Activated CD8-positive, alpha-beta T cell treated with anti-CD3 and anti-CD28 coated beads for 36 hours (primary cell): ENCODE data around the gene TAF5. TPM values are rescaled to one million over a fixed set of nuclear protein-coding genes. Genes with fewer than 3 reads are reported as not detected.

Experiments used
- ATAC-seq: fragments of 200-7000 bp; cut with Tn5 transposase; one replicate; pipeline ENCODE4 v1.10.0; 2021; ENCODE audit warnings: mild to moderate bottlenecking, moderate library complexity
- CTCF ChIA-PET: fragments of 350-600 bp; sonication (Branson Sonifier 250); formaldehyde crosslinking; loops from one replicate; lab custom pipeline; 2021; ENCODE audit warnings: antibody characterized with exemption; lab: Charles Lee
- POLR2A ChIA-PET: fragments of 350-600 bp; sonication (Branson Sonifier 250); formaldehyde crosslinking; loops from one replicate; lab custom pipeline; 2021; ENCODE audit warnings: antibody characterized with exemption; lab: Charles Lee
- DNase-seq: peaks from one replicate; pipeline ENCODE4 v3.0.0-alpha.2; 2020
- H3K27ac Mint-ChIP-seq: one replicate; pipeline ENCODE4 v1.8.0; 2021; ENCODE audit warnings: mild to moderate bottlenecking, mixed read lengths
- H3K27me3 Mint-ChIP-seq: one replicate; pipeline ENCODE4 v1.8.0; 2021; ENCODE audit warnings: mixed read lengths
- H3K36me3 Mint-ChIP-seq: one replicate; pipeline ENCODE4 v1.8.0; 2021; ENCODE audit warnings: low read depth, mixed read lengths
- H3K4me1 Mint-ChIP-seq: one replicate; pipeline ENCODE4 v1.8.0; 2021; ENCODE audit warnings: low read depth, mixed read lengths
- H3K4me3 Mint-ChIP-seq: one replicate; pipeline ENCODE4 v1.8.0; 2021; ENCODE audit warnings: mild to moderate bottlenecking, moderate library complexity, mixed read lengths
- H3K9me3 Mint-ChIP-seq: one replicate; pipeline ENCODE4 v1.8.0; 2021; ENCODE audit warnings: mixed read lengths
- CTCF ChIP-seq: fragments of 200-600 bp; IDR thresholded peaks from one replicate; pipeline ENCODE4 v1.8.0; 2022; ENCODE audit warnings: antibody characterized with exemption, mild to moderate bottlenecking
- intact Hi-C: fragments of 100-400 bp; cut with micrococcal nuclease; formaldehyde crosslinking; loops from one replicate; pipeline ENCODE4 v1.10.0; 2022
- total RNA-seq, 2 experiments: library from RNA; stranded (reverse); gene quantifications; one replicate each; pipeline ENCODE4 v1.2.3, GENCODE V29; 2021

TAF5 gene
- total RNA-seq, 2 experiments from 2014 or later = 11.1 to 13.0 TPM

- no peak for ATAC-seq
- H3K27ac Mint-ChIP-seq = no peak overlapping the region
Observed at GRCh38 chr10:103382769-103383168, 15.0 kb downstream of the TAF5 start.

GRCh38 chr10:103394180-103394579 is 26.4 kb downstream of the TAF5 start:
- POLR2A ChIA-PET = no interaction called here
- CTCF ChIA-PET = no interaction called here
- DNase-seq = peak; percentile 11
- TF ChIP-seq CTCF = no peak
- Mint-ChIP-seq H3K4me3 (peak overlapping the region; percentile 49), H3K27ac (peak overlapping the region; percentile 97), H3K9me3 (no peaks in the 10 kb centered on the region), H3K27me3 (no peaks in the 10 kb centered on the region), H3K36me3 (peaks cover 57% of the 10 kb centered on the region), H3K4me1 (peaks cover 49% of the 10 kb centered on the region)
- intact Hi-C loops = no loop called here
- no peak for ATAC-seq

More at GRCh38 chr10:103382769-103383168, 15.0 kb downstream of the TAF5 start:
- CTCF ChIA-PET = no interaction called here
- H3K27me3 Mint-ChIP-seq = no peaks in the 10 kb centered on the region
- intact Hi-C loops = no loop called here
- TF ChIP-seq CTCF = no peak
- no peaks in the 10 kb centered on the region for H3K4me1 Mint-ChIP-seq
- H3K9me3 Mint-ChIP-seq = no peaks in the 10 kb centered on the region
- DNase-seq = no peak
- POLR2A ChIA-PET = no interaction called here
- H3K4me3 Mint-ChIP-seq = no peak overlapping the region
- H3K36me3 Mint-ChIP-seq = peaks cover 20% of the 10 kb centered on the region

GRCh38 chr10:103395754-103396066 is 27.9 kb downstream of the TAF5 start:
- Mint-ChIP-seq H3K36me3 (peaks cover 66% of the 10 kb centered on the region), H3K4me1 (peaks cover 57% of the 10 kb centered on the region), H3K9me3 (no peaks in the 10 kb centered on the region), H3K4me3 (peak overlapping the region; percentile 88), H3K27me3 (no peaks in the 10 kb centered on the region), H3K27ac (peak overlapping the region; percentile 97)
- DNase-seq = no peak
- intact Hi-C loops = no loop called here
- no peak for TF ChIP-seq CTCF
- ChIA-PET CTCF (interaction anchor here (0.9 to 1.5 kb wide), 4 partner anchors 15 to 83 kb away, joined by 3 to 4 read pairs (median 3); partner anchors contain the start of gene CALHM3), POLR2A (interaction anchor here (0.7 to 2.2 kb wide), 14 partner anchors 12 to 192 kb away, joined by 3 to 8 read pairs (median 4); partner anchors contain the start of genes PCGF6 and TAF5)
- no peak for ATAC-seq

GRCh38 chr10:103396067-103396788 is 28.5 kb downstream of the TAF5 start, which contains the start of the genes ATP5MK and PDCD11:
Gene ATP5MK, minus strand, starts transcription at chr10:103396475. Its CDS starts 4,018 bp downstream, at chr10:103392457.
Gene PDCD11, plus strand, starts transcription at chr10:103396626. Its CDS starts 1,801 bp downstream, at chr10:103398427.
- Mint-ChIP-seq H3K4me1 (peaks cover 59% of the 10 kb centered on the region), H3K27me3 (no peaks in the 10 kb centered on the region), H3K27ac (peak within 1 kb of the TSS; percentile 97), H3K9me3 (no peaks in the 10 kb centered on the region), H3K36me3 (peaks cover 64% of the 10 kb centered on the region), H3K4me3 (peak within 1 kb of the TSS; percentile 88)
- ATAC-seq (peak; percentile 100), DNase-seq (peak; percentile 99)
- no peak for TF ChIP-seq CTCF
- POLR2A ChIA-PET = interaction anchor here (0.7 to 2.2 kb wide), 16 partner anchors 12 to 192 kb away, joined by 3 to 8 read pairs (median 4); partner anchors contain the start of genes PCGF6 and TAF5
- intact Hi-C loops = no loop called here
- CTCF ChIA-PET = interaction anchor here (0.9 to 1.5 kb wide), 4 partner anchors 15 to 82 kb away, joined by 3 to 4 read pairs (median 3); partner anchors contain the start of gene CALHM3

GRCh38 chr10:103396789-103397087 is 29.0 kb downstream of the TAF5 start:
- CTCF ChIA-PET = no interaction called here
- no peak for DNase-seq
- peaks cover 66% of the 10 kb centered on the region for H3K36me3 Mint-ChIP-seq
- TF ChIP-seq CTCF = no peak
- H3K4me1 Mint-ChIP-seq = peaks cover 59% of the 10 kb centered on the region
- no peaks in the 10 kb centered on the region for H3K9me3 Mint-ChIP-seq
- peak overlapping the region; percentile 88 for H3K4me3 Mint-ChIP-seq
- peak overlapping the region; percentile 97 for H3K27ac Mint-ChIP-seq
- no peaks in the 10 kb centered on the region for H3K27me3 Mint-ChIP-seq
- POLR2A ChIA-PET = interaction anchor here (0.9 to 2.2 kb wide), 9 partner anchors 17 to 94 kb away, joined by 3 to 8 read pairs (median 3); partner anchors contain the start of genes PCGF6 and TAF5
- ATAC-seq = no peak
- intact Hi-C loops = no loop called here
